Fibroblast of lung (primary cell): ENCODE data around the gene NXN. TPM values are rescaled to one million over a fixed set of nuclear protein-coding genes. Genes with fewer than 3 reads are reported as not detected.

Source experiments
- DNase-seq, 2 donors: peaks; one replicate each; pipeline versions ENCODE4 v3.0.0 to v3.0.0-alpha.2; 2010; ENCODE audit warnings: low read depth in 2 of 2
- H2AFZ ChIP-seq: 2 replicates; pipeline ENCODE4 v1.5.1; 2012; ENCODE audit warnings: low read length, control low read depth, inconsistent platforms
- H3K27ac ChIP-seq: 2 replicates; pipeline ENCODE4 v1.5.1; 2011; ENCODE audit warnings: low read length, control low read depth; ENCODE audit not compliant: insufficient read depth
- H3K27me3 ChIP-seq: 2 replicates; pipeline ENCODE4 v1.5.1; 2011; ENCODE audit warnings: mild to moderate bottlenecking, low read length; ENCODE audit not compliant: control insufficient read depth, insufficient read depth
- H3K36me3 ChIP-seq: 2 replicates; pipeline ENCODE4 v1.5.1; 2011; ENCODE audit warnings: low read length; ENCODE audit not compliant: control insufficient read depth, insufficient read depth
- H3K4me1 ChIP-seq: 2 replicates; pipeline ENCODE4 v1.5.1; 2011; ENCODE audit warnings: low read length; ENCODE audit not compliant: control insufficient read depth, insufficient read depth; ENCODE audit errors: extremely low read depth
- H3K4me2 ChIP-seq: 2 replicates; pipeline ENCODE4 v1.5.1; 2011; ENCODE audit warnings: low read length, control low read depth; ENCODE audit not compliant: insufficient read depth; ENCODE audit errors: extremely low read depth
- H3K4me3 ChIP-seq, 4 experiments: fragments of 200-600 bp in 1 of 4; sonication (generic) in 1 of 4; replicated peaks in 1 of 4; 2 replicates each; pipeline ENCODE4 v1.5.1; 2011 to 2016; ENCODE audit warnings: low read length in 4 of 4, low read depth in 3 of 4, mild to moderate bottlenecking in 3 of 4, control low read depth in 2 of 4, inconsistent platforms in 1 of 4, mixed read lengths in 1 of 4; ENCODE audit not compliant: insufficient read depth in 1 of 4; ENCODE audit errors: control extremely low read depth in 1 of 4
- H3K79me2 ChIP-seq: 2 replicates; pipeline ENCODE4 v1.5.1; 2012; ENCODE audit warnings: mild to moderate bottlenecking, low read length, inconsistent platforms; ENCODE audit not compliant: control insufficient read depth, insufficient read depth
- H3K9ac ChIP-seq: 2 replicates; pipeline ENCODE4 v1.5.1; 2011; ENCODE audit warnings: mild to moderate bottlenecking, low read length, control low read depth; ENCODE audit not compliant: insufficient read depth
- H3K9me3 ChIP-seq: 2 replicates; pipeline ENCODE4 v1.5.1; 2012; ENCODE audit warnings: low read depth, low read length; ENCODE audit not compliant: control insufficient read depth, insufficient read depth
- H4K20me1 ChIP-seq: 2 replicates; pipeline ENCODE4 v1.5.1; 2011; ENCODE audit warnings: low read length; ENCODE audit not compliant: control insufficient read depth, insufficient read depth; ENCODE audit errors: extremely low read depth
- CTCF ChIP-seq, 2 donors: IDR thresholded peaks in 1 of 2; conservative IDR thresholded peaks in 1 of 2; 1 replicate in 1 of 2; 2 replicates in 1 of 2; pipeline ENCODE4 v1.5.1; 2011 to 2012; ENCODE audit warnings: low read length in 2 of 2, control low read depth in 1 of 2, inconsistent platforms in 1 of 2, low read depth in 1 of 2, mild to moderate bottlenecking in 1 of 2
- EZH2 ChIP-seq: IDR thresholded peaks from 2 replicates; pipeline ENCODE4 v1.5.1; 2012; ENCODE audit warnings: low read length, control low read depth, mild to moderate bottlenecking; ENCODE audit errors: missing control alignments
- polyA plus RNA-seq, 2 donors: library from polyadenylated mRNA; depleted of rRNA in 1 of 2; stranded (reverse) in 1 of 2; unstranded in 1 of 2; fragments of >200 nt; gene quantifications; 2 replicates each; pipeline ENCODE4 v1.2.1, GENCODE V29; 2011 to 2012; ENCODE audit warnings: missing spikeins in 1 of 2
- total RNA-seq: library from RNA; depleted of rRNA; stranded (reverse); fragments of >200 nt; gene quantifications from 2 replicates; pipeline ENCODE4 v1.2.1, GENCODE V29; 2014

NXN gene
- total and polyA plus RNA-seq, 2 donors (not counting 1 experiment from before 2014, with no cell fraction given) = 38.5 to 53.8 TPM

GRCh38 chr17:929586-929985, 50.0 kb downstream of the NXN start:
- Histone ChIP-seq H3K9me3 (no peaks in the 10 kb centered on the region), H3K27ac (no peak overlapping the region), H3K36me3 (peaks cover 2% of the 10 kb centered on the region), H2AFZ (no peak overlapping the region), H3K4me2 (no peak overlapping the region), H3K4me1 (peaks cover 27% of the 10 kb centered on the region), H3K9ac (no peak overlapping the region), H3K27me3 (no peaks in the 10 kb centered on the region), H3K79me2 (no peaks in the 10 kb centered on the region), H3K4me3 (no peak overlapping the region), H4K20me1 (no peaks in the 10 kb centered on the region)
- DNase-seq = no peak
- TF ChIP-seq CTCF (conservative IDR thresholded peaks at IDR 0.05 in 1 of 2, IDR thresholded peaks at IDR 0.05 in 1 of 2; ENCODE audit: low read depth in 1 of 2, low read length in 2 of 2) (no peak), EZH2 (no peak)

GRCh38 chr17:927611-928461, 51.7 kb downstream of the NXN start:
- no peaks in the 10 kb centered on the region for H4K20me1 ChIP-seq
- no peak for TF ChIP-seq CTCF (conservative IDR thresholded peaks at IDR 0.05 in 1 of 2, IDR thresholded peaks at IDR 0.05 in 1 of 2; ENCODE audit: low read depth in 1 of 2, low read length in 2 of 2)
- TF ChIP-seq EZH2 = no peak

GRCh38 chr17:925817-926216, 53.8 kb downstream of the NXN start:
- Histone ChIP-seq H3K36me3 (peaks cover 2% of the 10 kb centered on the region), H2AFZ (no peak overlapping the region), H3K4me1 (peaks cover 24% of the 10 kb centered on the region), H3K4me3 (no peak overlapping the region), H3K27ac (no peak overlapping the region), H3K9me3 (no peaks in the 10 kb centered on the region), H3K27me3 (no peaks in the 10 kb centered on the region), H4K20me1 (no peaks in the 10 kb centered on the region), H3K4me2 (no peak overlapping the region), H3K9ac (no peak overlapping the region), H3K79me2 (no peaks in the 10 kb centered on the region)
- DNase-seq = no peak
- TF ChIP-seq EZH2 = no peak
- TF ChIP-seq CTCF (conservative IDR thresholded peaks at IDR 0.05 in 1 of 2, IDR thresholded peaks at IDR 0.05 in 1 of 2; ENCODE audit: low read depth in 1 of 2, low read length in 2 of 2) = no peak

More at GRCh38 chr17:927611-928461, 51.7 kb downstream of the NXN start:
- H3K4me1 ChIP-seq = peaks cover 24% of the 10 kb centered on the region
- H2AFZ ChIP-seq = no peak overlapping the region
- H3K9me3 ChIP-seq = no peaks in the 10 kb centered on the region
- peak overlapping the region; percentile 71 for H3K27ac ChIP-seq
- peaks cover 2% of the 10 kb centered on the region for H3K36me3 ChIP-seq
- no peak overlapping the region for H3K4me3 ChIP-seq
- DNase-seq = peak; percentile 97 to 99
- no peaks in the 10 kb centered on the region for H3K79me2 ChIP-seq
- peak overlapping the region; percentile 57 for H3K4me2 ChIP-seq
- no peaks in the 10 kb centered on the region for H3K27me3 ChIP-seq
- H3K9ac ChIP-seq = no peak overlapping the region
